GM12878 (cell line): ENCODE measurements around the gene GPR4. TPM values are rescaled to one million over a fixed set of nuclear protein-coding genes. Genes with fewer than 3 reads are reported as not detected.

Source experiments
- ATAC-seq: fragments of 200-7000 bp; cut with Tn5 transposase; 3 replicates; pipeline ENCODE4 v1.9.1; 2020; ENCODE audit warnings: mild to moderate bottlenecking, moderate library complexity
- BruUV-seq: library from RNA; stranded (reverse); fragments of 400-500 nt; replicated peaks from 2 replicates; lab custom pipeline; 2021; lab: Mats Ljungman, UMichigan
- CTCF ChIA-PET: fragments of 300-600 bp; sonication (Branson Sonifier 250); formaldehyde crosslinking; extraction: SDS; loops from one replicate; lab custom pipeline; 2021; ENCODE audit warnings: inconsistent platforms; lab: Yijun Ruan, JAX
- POLR2A ChIA-PET: fragments of 350-600 bp; formaldehyde crosslinking; extraction: SDS; loops from one replicate; lab custom pipeline; 2021; ENCODE audit warnings: inconsistent platforms; lab: Charles Lee
- RAD21 ChIA-PET: fragments of 300-600 bp; sonication (Branson Sonifier 250); formaldehyde crosslinking; loops from one replicate; lab custom pipeline; 2023; ENCODE audit warnings: antibody characterized with exemption; ENCODE audit not compliant: unreplicated experiment; lab: Charles Lee
- SMC1A ChIA-PET: fragments of 300-600 bp; sonication (Branson Sonifier 250); formaldehyde crosslinking; loops from one replicate; lab custom pipeline; 2023; ENCODE audit not compliant: unreplicated experiment, uncharacterized antibody; lab: Charles Lee
- DNase-seq: peaks from one replicate; pipeline ENCODE4 v3.0.0-alpha.2; 2011; ENCODE audit warnings: low read depth, low spot score
- FAIRE-seq: peaks from 3 replicates; lab custom pipeline; 2011; peaks lifted over from hg19 to GRCh38; lab: Jason Lieb, UNC
- H2AFZ ChIP-seq: 2 replicates; pipeline ENCODE4 v1.6.0; 2011; ENCODE audit warnings: low read depth, low read length, control low read depth; ENCODE audit not compliant: control insufficient read depth
- H3K27ac ChIP-seq: 2 replicates; pipeline ENCODE4 v1.5.1; 2011; ENCODE audit warnings: control low read depth; ENCODE audit not compliant: control insufficient read depth, insufficient read depth
- H3K27me3 ChIP-seq, 2 experiments: replicated peaks in 1 of 2; 2 replicates each; pipeline versions ENCODE4 v1.6.0 to v1.6.1; 2011; ENCODE audit warnings: low read length in 1 of 2; ENCODE audit not compliant: control insufficient read depth in 2 of 2, insufficient read depth in 2 of 2
- H3K36me3 ChIP-seq, 2 experiments: 2 replicates each; pipeline ENCODE4 v1.5.1; 2011; ENCODE audit warnings: low read length in 1 of 2; ENCODE audit not compliant: control insufficient read depth in 2 of 2, insufficient read depth in 2 of 2
- H3K4me1 ChIP-seq: 2 replicates; pipeline ENCODE4 v1.6.1; 2011; ENCODE audit warnings: mild to moderate bottlenecking, low read length, moderate library complexity, mixed read lengths; ENCODE audit not compliant: control insufficient read depth, insufficient read depth
- H3K4me2 ChIP-seq: 2 replicates; pipeline ENCODE4 v1.6.0; 2011; ENCODE audit warnings: control low read depth; ENCODE audit not compliant: control insufficient read depth, insufficient read depth
- H3K4me3 ChIP-seq: fragments of 200-600 bp; sonication (generic); 2 replicates; pipeline ENCODE4 v1.5.1; 2016
- H3K79me2 ChIP-seq: 2 replicates; pipeline ENCODE4 v1.6.0; 2011; ENCODE audit warnings: low read length; ENCODE audit not compliant: control insufficient read depth, insufficient read depth
- H3K9ac ChIP-seq: 2 replicates; pipeline ENCODE4 v1.8.0; 2011; ENCODE audit warnings: low read length, control low read depth, mixed read lengths; ENCODE audit not compliant: control insufficient read depth, insufficient read depth
- H3K9me3 ChIP-seq: replicated peaks from 3 replicates; pipeline ENCODE4 v1.5.1; 2011; ENCODE audit warnings: mild to moderate bottlenecking, low read length; ENCODE audit not compliant: control insufficient read depth, insufficient read depth
- H4K20me1 ChIP-seq: 2 replicates; pipeline ENCODE4 v1.6.0; 2011; ENCODE audit not compliant: control insufficient read depth, insufficient read depth
- KDM1A ChIP-seq: fragments of 200-600 bp; sonication (generic); IDR thresholded peaks from 2 replicates; pipeline ENCODE4 v1.6.1; 2016; ENCODE audit warnings: borderline replicate concordance
- NR2C1 ChIP-seq: fragments of 450-650 bp; IDR thresholded peaks from 2 replicates; pipeline ENCODE4 v1.6.1; 2017; ENCODE audit warnings: antibody characterized with exemption, mild to moderate bottlenecking, moderate library complexity
- RUNX3 ChIP-seq: IDR thresholded peaks from 2 replicates; pipeline ENCODE4 v1.6.1; 2012; ENCODE audit warnings: low read length, inconsistent platforms
- SPI1 ChIP-seq: IDR thresholded peaks from 2 replicates; pipeline ENCODE4 v1.6.1; 2011; ENCODE audit warnings: low read depth, mild to moderate bottlenecking, low read length, moderate library complexity, borderline replicate concordance; ENCODE audit not compliant: insufficient read depth
- TBL1XR1 ChIP-seq: IDR thresholded peaks from 2 replicates; pipeline ENCODE4 v1.6.1; 2012; ENCODE audit warnings: low read depth, low read length, improper control_type of control experiment
- WGBS: methylation state at CpG from one replicate; pipeline ENCODE4 v1.1.6; 2016; ENCODE audit warnings: low lambda C conversion rate; ENCODE audit not compliant: insufficient replicate concordance, insufficient coverage; ENCODE audit errors: missing lambda C conversion rate; 5-methylcytosine and 5-hydroxymethylcytosine counted together
- in situ Hi-C: fragments of 300-500 bp; cut with MboI; formaldehyde crosslinking; loops from 9 replicates; pipeline ENCODE4 v1.14.3; 2018; ENCODE audit warnings: mixed read lengths
- intact Hi-C: fragments of 100-400 bp; cut with micrococcal nuclease; formaldehyde crosslinking; loops from one replicate; pipeline ENCODE4 v1.14.2; 2022; ENCODE audit not compliant: unreplicated experiment
- microRNA counts: library from miRNA; unstranded; fragments of <30 nt; microRNA quantifications from one replicate; lab custom pipeline; 2016
- microRNA-seq: library from miRNA; unstranded; fragments of <30 nt; microRNA quantifications from one replicate; pipeline ENCODE4, GENCODE V29; 2018
- polyA plus RNA-seq, 11 experiments: library from polyadenylated mRNA; depleted of rRNA in 4 of 11; unstranded in 6 of 11; stranded (reverse) in 5 of 11; fragments of >200 nt; fragmentation: Nextera tagmentation in 4 of 11; fragmentation: Illumina TruSeq in 1 of 11; extraction: Ambion mirVana in 4 of 11; extraction: Trizol in 1 of 11; gene quantifications; 1 replicate in 1 of 11; 2 replicates in 10 of 11; pipeline versions ENCODE4 v1.2.1 to v1.2.3, GENCODE V29; 2011 to 2016; ENCODE audit warnings: inconsistent platforms in 2 of 11, missing spikeins in 2 of 11, low read depth in 1 of 11
- small RNA-seq: library from RNA; depleted of rRNA; stranded (forward); fragments of <200 nt; gene quantifications from one replicate; pipeline ENCODE3, GENCODE V24; 2014
- total RNA-seq, 4 experiments: library from RNA; depleted of rRNA in 3 of 4; stranded (reverse); fragments of >200 nt in 3 of 4; fragmentation: Illumina TruSeq in 1 of 4; extraction: Trizol in 1 of 4; gene quantifications; 2 replicates each; pipeline versions ENCODE4 v1.2.1 to v1.2.3, GENCODE V29; 2013 to 2021

The GPR4 gene
- total and polyA plus RNA-seq, 10 of the 15 experiments (the other 5 are each of a cell fraction or from before 2014, with no cell fraction given), result not detected

DNA sequence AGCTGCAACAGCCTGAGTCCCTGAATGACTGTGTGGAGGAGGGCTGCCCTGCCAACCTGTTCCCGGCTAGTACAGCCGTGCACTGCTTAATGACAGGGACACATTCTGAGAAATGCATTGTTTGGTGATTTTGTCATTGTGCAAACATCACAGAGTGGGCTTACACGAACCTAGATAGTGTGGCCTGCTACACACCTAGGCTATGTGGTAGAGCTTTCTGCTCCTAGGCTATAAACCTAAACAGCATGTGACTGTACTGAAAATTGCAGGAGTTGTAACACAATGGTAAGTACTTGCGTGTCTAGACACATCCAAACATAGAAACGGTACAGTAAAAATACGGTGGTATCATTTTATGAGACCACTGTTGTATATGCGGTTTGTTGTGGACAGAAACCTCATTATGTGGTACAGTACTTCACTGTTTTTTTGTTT is 59.8 kb downstream of the GPR4 start:
- ChIA-PET RAD21 (no interaction called here), CTCF (interaction anchor here (1.7 kb wide), 1 partner anchor 64 kb away, joined by 3 read pairs; no protein-coding TSS in a partner anchor), POLR2A (interaction anchor here (0.5 kb wide), 1 partner anchor 12 kb away, joined by 5 read pairs; no protein-coding TSS in a partner anchor), SMC1A (interaction anchor here (1.3 kb wide), 1 partner anchor 57 kb away, joined by 3 read pairs; no protein-coding TSS in a partner anchor)
- H3K27me3 ChIP-seq, result no peaks in the 10 kb centered on the region
- no peaks in the 10 kb centered on the region for H3K79me2 ChIP-seq
- H3K9ac ChIP-seq, result no peak overlapping the region
- WGBS, result 71% methylated on average over 7 of the region's 7 CpGs
- in situ Hi-C loops, result no loop called here
- H3K4me1 ChIP-seq, result peaks cover 24% of the 10 kb centered on the region
- H3K4me2 ChIP-seq, result no peak overlapping the region
- intact Hi-C loops, result no loop called here
- no peaks in the 10 kb centered on the region for H4K20me1 ChIP-seq
- no peak overlapping the region for H2AFZ ChIP-seq
- H3K9me3 ChIP-seq, result no peaks in the 10 kb centered on the region; the same call in 2 of the 3 replicates
- TF ChIP-seq SPI1 (no peak), NR2C1 (no peak), RUNX3 (peak; percentile 82), KDM1A (no peak), TBL1XR1 (no peak)
- H3K27ac ChIP-seq, result no peak overlapping the region
- no peak for DNase-seq
- ATAC-seq, result peak; percentile 59
- H3K36me3 ChIP-seq, result no peaks in the 10 kb centered on the region
- no peak for FAIRE-seq
- no TSS peak for BruUV-seq
- H3K4me3 ChIP-seq, result no peak overlapping the region

MicroRNA genes within 50 kb of the gene (microRNA counts, 767-probe panel; counts per million panel counts)
- microRNA hsa-miR-330-3p (lab: Ali Mortazavi, UCI) (1,346 counts per million, percentile 48 among the panel's probes with 10 or more counts), microRNA hsa-miR-330-5p (lab: Ali Mortazavi, UCI) (516 counts per million, percentile 8 among the panel's probes with 10 or more counts)

Small RNAs within 50 kb of the gene (microRNA-seq; reads per million reads assigned to microRNA genes)
- gene MIR330, result 587 reads per million, percentile 85 among the genes with 10 or more reads in this experiment

Small RNAs within 50 kb of the gene (small RNA-seq; reads per million reads assigned to genes)
- gene RN7SL836P, result 0.12 reads per million

Other genes starting within 250 kb of the GPR4 start
Only the 7 nearest of the 19 such genes appear.
- gene PPM1N, start 103.8 kb downstream of the GPR4 start, total RNA-seq (2014; rRNA removed), result 3.4 and 4.1 TPM in 2 replicates
- 2.9 and 4.0 TPM in 2 replicates for gene PPM1N, start 103.8 kb downstream of the GPR4 start, total RNA-seq (2014; rRNA removed; fragmentation: Illumina TruSeq; extraction: Trizol)
- gene PPM1N, start 103.8 kb downstream of the GPR4 start, total RNA-seq (2021), result 3.5 and 4.1 TPM in 2 replicates
- 1.6 and 1.7 TPM in 2 replicates for gene PPM1N, start 103.8 kb downstream of the GPR4 start, polyA plus RNA-seq (2011; rRNA removed)
- 3.6 and 5.4 TPM in 2 replicates for gene PPM1N, start 103.8 kb downstream of the GPR4 start, polyA plus RNA-seq (2014; fragmentation: Illumina TruSeq; extraction: Trizol)
- gene PPM1N, start 103.8 kb downstream of the GPR4 start, polyA plus RNA-seq (2014; fragmentation: Nextera tagmentation; extraction: Ambion mirVana), result 1 to 10 TPM; 4.6 to 4.7 TPM
- gene PPM1N, start 103.8 kb downstream of the GPR4 start, polyA plus RNA-seq (2014; rRNA removed), result 5.3 and 5.4 TPM in 2 replicates
- gene PPM1N, start 103.8 kb downstream of the GPR4 start, polyA plus RNA-seq (2016; fragmentation: Nextera tagmentation; extraction: Ambion mirVana), result 1 to 10 TPM; 2.6 to 3.2 TPM
- gene VASP, start 94.7 kb downstream of the GPR4 start, total RNA-seq (2014; rRNA removed), result 220 and 298 TPM in 2 replicates
- 84.2 and 95.6 TPM in 2 replicates for gene VASP, start 94.7 kb downstream of the GPR4 start, total RNA-seq (2014; rRNA removed; fragmentation: Illumina TruSeq; extraction: Trizol)
- 217 and 228 TPM in 2 replicates for gene VASP, start 94.7 kb downstream of the GPR4 start, total RNA-seq (2021)
- 59.1 and 74.0 TPM in 2 replicates for gene VASP, start 94.7 kb downstream of the GPR4 start, polyA plus RNA-seq (2011; rRNA removed)
- 98.4 and 139 TPM in 2 replicates for gene VASP, start 94.7 kb downstream of the GPR4 start, polyA plus RNA-seq (2014; fragmentation: Illumina TruSeq; extraction: Trizol)
- gene VASP, start 94.7 kb downstream of the GPR4 start, polyA plus RNA-seq (2014; fragmentation: Nextera tagmentation; extraction: Ambion mirVana), result 10 to 100 TPM; 19.5 to 27.5 TPM
- 188 and 276 TPM in 2 replicates for gene VASP, start 94.7 kb downstream of the GPR4 start, polyA plus RNA-seq (2014; rRNA removed)
- gene VASP, start 94.7 kb downstream of the GPR4 start, polyA plus RNA-seq (2016; fragmentation: Nextera tagmentation; extraction: Ambion mirVana), result 10 to 100 TPM; 39.8 to 50.4 TPM
- 5.9 and 8.0 TPM in 2 replicates for gene OPA3, start 17.4 kb downstream of the GPR4 start, total RNA-seq (2014; rRNA removed)
- 9.8 and 10.0 TPM in 2 replicates for gene OPA3, start 17.4 kb downstream of the GPR4 start, total RNA-seq (2014; rRNA removed; fragmentation: Illumina TruSeq; extraction: Trizol)
- gene OPA3, start 17.4 kb downstream of the GPR4 start, total RNA-seq (2021), result 18.1 and 22.2 TPM in 2 replicates
- gene OPA3, start 17.4 kb downstream of the GPR4 start, polyA plus RNA-seq (2011; rRNA removed), result 15.0 and 24.3 TPM in 2 replicates
- 10.6 and 12.8 TPM in 2 replicates for gene OPA3, start 17.4 kb downstream of the GPR4 start, polyA plus RNA-seq (2014; fragmentation: Illumina TruSeq; extraction: Trizol)
- 1 to 10 TPM; 2.2 to 2.3 TPM for gene OPA3, start 17.4 kb downstream of the GPR4 start, polyA plus RNA-seq (2014; fragmentation: Nextera tagmentation; extraction: Ambion mirVana)
- gene OPA3, start 17.4 kb downstream of the GPR4 start, polyA plus RNA-seq (2014; rRNA removed), result 11.4 and 13.8 TPM in 2 replicates
- 10 to 100 TPM; 21.7 to 22.4 TPM for gene OPA3, start 17.4 kb downstream of the GPR4 start, polyA plus RNA-seq (2016; fragmentation: Nextera tagmentation; extraction: Ambion mirVana)
- gene EML2, start 37.2 kb upstream of the GPR4 start, total RNA-seq (2014; rRNA removed), result 44.0 and 46.7 TPM in 2 replicates
- 23.4 and 23.8 TPM in 2 replicates for gene EML2, start 37.2 kb upstream of the GPR4 start, total RNA-seq (2014; rRNA removed; fragmentation: Illumina TruSeq; extraction: Trizol)
- gene EML2, start 37.2 kb upstream of the GPR4 start, total RNA-seq (2021), result 64.0 and 72.2 TPM in 2 replicates
- gene EML2, start 37.2 kb upstream of the GPR4 start, polyA plus RNA-seq (2011; rRNA removed), result 28.4 and 47.7 TPM in 2 replicates
- 18.2 and 25.3 TPM in 2 replicates for gene EML2, start 37.2 kb upstream of the GPR4 start, polyA plus RNA-seq (2014; fragmentation: Illumina TruSeq; extraction: Trizol)
- 1 to 10 TPM; 1.6 to 2.2 TPM for gene EML2, start 37.2 kb upstream of the GPR4 start, polyA plus RNA-seq (2014; fragmentation: Nextera tagmentation; extraction: Ambion mirVana)
- 56.1 and 56.6 TPM in 2 replicates for gene EML2, start 37.2 kb upstream of the GPR4 start, polyA plus RNA-seq (2014; rRNA removed)
- gene EML2, start 37.2 kb upstream of the GPR4 start, polyA plus RNA-seq (2016; fragmentation: Nextera tagmentation; extraction: Ambion mirVana), result 10 to 100 TPM; 27.4 to 27.6 TPM
- 14.5 and 17.8 TPM in 2 replicates for gene GIPR, start 66.0 kb upstream of the GPR4 start, total RNA-seq (2014; rRNA removed)
- 17.9 and 18.0 TPM in 2 replicates for gene GIPR, start 66.0 kb upstream of the GPR4 start, total RNA-seq (2014; rRNA removed; fragmentation: Illumina TruSeq; extraction: Trizol)
- 22.1 and 25.6 TPM in 2 replicates for gene GIPR, start 66.0 kb upstream of the GPR4 start, total RNA-seq (2021)
- gene GIPR, start 66.0 kb upstream of the GPR4 start, polyA plus RNA-seq (2011; rRNA removed), result 12.3 and 13.8 TPM in 2 replicates
- gene GIPR, start 66.0 kb upstream of the GPR4 start, polyA plus RNA-seq (2014; fragmentation: Illumina TruSeq; extraction: Trizol), result 10.5 and 13.6 TPM in 2 replicates
- gene GIPR, start 66.0 kb upstream of the GPR4 start, polyA plus RNA-seq (2014; fragmentation: Nextera tagmentation; extraction: Ambion mirVana), result 1 to 10 TPM; 1.7 TPM
- 26.3 and 27.1 TPM in 2 replicates for gene GIPR, start 66.0 kb upstream of the GPR4 start, polyA plus RNA-seq (2014; rRNA removed)
- gene GIPR, start 66.0 kb upstream of the GPR4 start, polyA plus RNA-seq (2016; fragmentation: Nextera tagmentation; extraction: Ambion mirVana), result 1 to 10 TPM; 4.2 to 5.4 TPM
- gene SNRPD2, start 89.7 kb upstream of the GPR4 start, total RNA-seq (2014; rRNA removed), result 600 and 677 TPM in 2 replicates
- gene SNRPD2, start 89.7 kb upstream of the GPR4 start, total RNA-seq (2014; rRNA removed; fragmentation: Illumina TruSeq; extraction: Trizol), result 526 and 536 TPM in 2 replicates
- gene SNRPD2, start 89.7 kb upstream of the GPR4 start, total RNA-seq (2021), result 806 and 844 TPM in 2 replicates
- 939 and 1,096 TPM in 2 replicates for gene SNRPD2, start 89.7 kb upstream of the GPR4 start, polyA plus RNA-seq (2011; rRNA removed)
- gene SNRPD2, start 89.7 kb upstream of the GPR4 start, polyA plus RNA-seq (2014; fragmentation: Illumina TruSeq; extraction: Trizol), result 529 and 569 TPM in 2 replicates
- 1,000 to 10,000 TPM; 3,237 to 3,621 TPM for gene SNRPD2, start 89.7 kb upstream of the GPR4 start, polyA plus RNA-seq (2014; fragmentation: Nextera tagmentation; extraction: Ambion mirVana)
- gene SNRPD2, start 89.7 kb upstream of the GPR4 start, polyA plus RNA-seq (2014; rRNA removed), result 736 and 920 TPM in 2 replicates
- 1,000 to 10,000 TPM; 1,262 to 1,451 TPM for gene SNRPD2, start 89.7 kb upstream of the GPR4 start, polyA plus RNA-seq (2016; fragmentation: Nextera tagmentation; extraction: Ambion mirVana)
- 17.5 and 19.4 TPM in 2 replicates for gene QPCTL, start 90.5 kb upstream of the GPR4 start, total RNA-seq (2014; rRNA removed)
- gene QPCTL, start 90.5 kb upstream of the GPR4 start, total RNA-seq (2014; rRNA removed; fragmentation: Illumina TruSeq; extraction: Trizol), result 6.9 and 7.6 TPM in 2 replicates
- gene QPCTL, start 90.5 kb upstream of the GPR4 start, total RNA-seq (2021), result 22.6 and 23.9 TPM in 2 replicates
- 6.1 and 11.3 TPM in 2 replicates for gene QPCTL, start 90.5 kb upstream of the GPR4 start, polyA plus RNA-seq (2011; rRNA removed)
- 7.4 and 9.0 TPM in 2 replicates for gene QPCTL, start 90.5 kb upstream of the GPR4 start, polyA plus RNA-seq (2014; fragmentation: Illumina TruSeq; extraction: Trizol)
- 1 to 10 TPM; 1.1 to 1.7 TPM for gene QPCTL, start 90.5 kb upstream of the GPR4 start, polyA plus RNA-seq (2014; fragmentation: Nextera tagmentation; extraction: Ambion mirVana)
- gene QPCTL, start 90.5 kb upstream of the GPR4 start, polyA plus RNA-seq (2014; rRNA removed), result 21.0 and 24.1 TPM in 2 replicates
- 10 to 100 TPM; 11.1 to 12.6 TPM for gene QPCTL, start 90.5 kb upstream of the GPR4 start, polyA plus RNA-seq (2016; fragmentation: Nextera tagmentation; extraction: Ambion mirVana)